Posterior vena cava (tissue), 2 donors: ENCODE results near the gene NOC2L. TPM values are rescaled to one million over a fixed set of nuclear protein-coding genes. Genes with fewer than 3 reads are reported as not detected.
"Not testable (repeated sequence)": the region's sequence is repeated elsewhere in the genome, so short reads cannot be mapped to it uniquely, and the experiment has no call there.

Experiments
- DNase-seq: peaks from one replicate; pipeline ENCODE4 v3.0.0-alpha.2; 2020; ENCODE audit warnings: low spot score
- intact Hi-C, 2 donors: fragments of 100-400 bp; cut with DNase I; formaldehyde crosslinking; loops; one replicate each; pipeline versions ENCODE4 v1.14.1 to v1.14.2; 2022 to 2023
- total RNA-seq, 2 donors: library from RNA; stranded (reverse); fragmentation: NEBNext Ultra II Directional; extraction: Animal tissue kit (Norgen Biotek cat#: 25700); gene quantifications; one replicate each; pipeline ENCODE4 v1.2.1, GENCODE V29; 2021
- donor health status: DM: yes; HTN: yes; CAD: no.
- donor health status: DM: yes; HTN: yes; CAD: no.

NOC2L gene
- total RNA-seq, 2 donors from 2014 or later: 42.8 to 44.5 TPM

DNA sequence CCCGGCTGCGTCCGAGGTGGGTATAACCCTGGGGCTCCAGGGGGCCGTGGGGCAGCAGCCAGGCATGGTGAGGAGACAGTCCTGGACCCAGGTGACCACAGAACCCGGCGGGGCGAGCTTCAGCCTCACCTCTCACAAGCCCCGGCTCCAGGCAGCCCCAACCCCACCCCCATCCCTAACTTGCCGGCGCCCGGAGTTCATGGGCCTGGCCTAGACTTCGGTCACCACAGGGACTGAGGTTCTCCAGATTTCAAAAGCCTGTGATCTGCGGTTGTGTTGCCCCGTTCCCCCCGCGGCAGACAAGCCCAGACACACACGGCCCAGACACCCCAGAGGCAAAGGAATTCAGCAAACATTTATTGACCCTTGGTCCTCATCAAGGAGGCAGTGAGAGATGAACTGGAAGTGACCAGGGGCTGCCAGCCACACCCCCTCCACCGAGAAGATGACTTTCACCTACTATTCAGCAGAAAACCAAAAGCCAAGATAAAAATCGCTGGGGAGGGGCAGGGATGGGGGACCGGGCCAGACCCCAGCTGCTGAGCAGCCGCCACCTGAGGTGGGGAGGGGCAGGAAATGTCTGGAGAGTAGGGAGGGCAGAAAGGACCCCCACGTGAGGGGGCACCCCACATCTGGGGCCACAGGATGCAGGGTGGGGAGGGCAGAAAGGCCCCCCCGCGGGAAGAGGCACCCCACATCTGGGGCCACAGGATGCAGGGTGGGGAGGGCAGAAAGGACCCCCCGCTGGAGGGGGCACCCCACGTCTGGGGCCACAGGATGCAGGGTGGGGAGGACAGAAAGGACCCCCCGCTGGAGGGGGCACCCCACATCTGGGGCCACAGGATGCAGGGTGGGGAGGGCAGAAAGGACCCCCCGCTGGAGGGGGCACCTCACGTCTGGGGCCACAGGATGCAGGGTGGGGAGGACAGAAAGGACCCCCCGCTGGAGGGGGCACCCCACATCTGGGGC is 36.9 kb upstream of the NOC2L start:
- intact Hi-C loops: no loop called here
- no peak for DNase-seq

DNA sequence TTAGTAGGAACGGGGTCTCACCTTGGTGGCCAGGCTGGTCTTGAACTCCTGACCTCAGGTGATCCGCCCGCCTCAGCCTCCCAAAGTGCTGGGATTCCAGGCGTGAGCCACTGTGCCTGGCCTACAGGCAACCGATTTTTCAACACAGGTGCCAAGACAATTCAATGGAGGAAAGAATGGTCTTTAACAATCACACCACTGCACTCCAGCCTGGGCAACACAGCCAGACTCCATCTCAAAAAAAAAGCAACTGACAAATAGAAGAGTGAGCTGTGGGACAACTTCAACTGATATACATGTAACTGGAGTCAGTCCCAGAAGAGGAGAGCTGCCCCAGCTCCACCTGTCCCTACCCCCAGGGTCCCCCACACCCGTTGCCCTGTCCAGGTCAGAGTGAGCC is 35.5 kb upstream of the NOC2L start:
- intact Hi-C loops, DNase-seq: not testable (repeated sequence)

DNA sequence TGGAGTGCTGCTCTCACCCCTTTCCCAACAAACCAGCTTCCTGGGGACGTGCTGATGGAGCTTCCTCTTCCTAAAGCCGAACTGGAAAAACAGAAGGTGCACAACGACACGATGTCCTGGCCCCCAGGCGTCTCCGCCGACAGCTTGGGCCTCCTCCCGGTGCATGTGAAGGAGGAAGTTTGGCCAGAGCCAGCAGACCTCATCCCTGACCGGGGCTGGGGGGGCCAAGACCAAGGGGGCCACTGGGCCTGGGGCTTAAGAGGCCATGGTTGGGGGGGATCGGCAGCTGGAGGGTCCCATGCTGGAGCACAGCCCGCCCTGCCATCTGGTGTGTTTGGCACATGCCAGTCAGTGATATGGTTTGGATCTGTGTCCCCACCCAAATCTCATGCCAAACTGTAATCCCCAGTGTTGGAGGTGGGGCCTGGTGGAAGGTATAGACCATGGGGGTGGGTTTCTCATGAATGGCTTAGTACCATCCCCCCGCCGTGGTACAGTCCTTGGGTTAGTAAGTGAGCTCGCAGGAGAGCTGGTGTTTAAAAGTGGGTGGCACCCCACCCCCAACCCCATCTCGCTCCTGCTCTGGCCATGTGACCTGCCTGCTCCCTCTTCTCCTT is 34.4 kb upstream of the NOC2L start:
- intact Hi-C loops: no loop called here

GRCh38 chr1:992362-992761 is 33.3 kb upstream of the NOC2L start:
- intact Hi-C loops: no loop called here
- DNase-seq: no peak

More for the DNA sequence above, 34.4 kb upstream of the NOC2L start:
- no peak for DNase-seq

DNA sequence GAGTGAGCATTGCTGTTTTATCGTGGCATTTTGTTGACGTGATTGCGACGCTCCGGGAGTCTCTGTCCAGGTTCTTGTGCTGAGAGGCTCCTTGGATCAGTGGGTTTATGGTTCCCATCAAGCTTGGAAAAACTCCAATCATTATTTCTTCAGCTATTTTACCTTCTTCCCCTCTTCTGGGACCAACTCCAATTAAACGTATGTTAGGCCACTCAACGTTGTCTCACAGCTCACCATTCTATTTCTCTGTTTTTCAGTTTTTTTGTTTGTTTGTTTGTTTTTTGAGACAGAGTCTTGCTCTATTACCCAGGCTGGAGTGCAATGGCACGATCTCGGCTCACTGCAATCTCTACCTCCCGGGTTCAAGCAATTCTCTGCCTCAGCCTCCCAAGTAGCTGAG is 32.8 kb upstream of the NOC2L start:
- intact Hi-C loops: no loop called here
- DNase-seq: no peak

- DNase-seq, intact Hi-C loops: not testable (repeated sequence)
Measured at GRCh38 chr1:991275-991674, 32.2 kb upstream of the NOC2L start.

DNA sequence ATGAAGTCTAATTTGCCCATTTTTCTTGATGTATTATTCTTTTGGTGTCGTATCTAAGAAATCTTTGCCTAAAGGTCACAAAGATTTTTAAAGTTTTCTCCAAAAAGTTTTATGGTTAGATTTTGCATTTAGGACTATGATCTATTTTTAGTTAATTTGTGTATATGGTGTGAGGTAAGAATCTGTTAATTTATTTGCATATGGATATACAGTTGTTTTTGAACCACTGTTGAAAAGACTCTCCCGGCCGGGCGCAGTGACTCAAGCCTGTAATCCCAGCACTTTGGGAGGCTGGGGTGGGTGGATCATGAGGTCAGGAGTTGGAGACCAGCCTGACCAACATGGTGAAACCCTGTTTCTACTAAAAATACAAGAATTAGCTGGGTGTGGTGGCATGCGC is 29.0 kb upstream of the NOC2L start:
- DNase-seq, intact Hi-C loops: not testable (repeated sequence)

DNA sequence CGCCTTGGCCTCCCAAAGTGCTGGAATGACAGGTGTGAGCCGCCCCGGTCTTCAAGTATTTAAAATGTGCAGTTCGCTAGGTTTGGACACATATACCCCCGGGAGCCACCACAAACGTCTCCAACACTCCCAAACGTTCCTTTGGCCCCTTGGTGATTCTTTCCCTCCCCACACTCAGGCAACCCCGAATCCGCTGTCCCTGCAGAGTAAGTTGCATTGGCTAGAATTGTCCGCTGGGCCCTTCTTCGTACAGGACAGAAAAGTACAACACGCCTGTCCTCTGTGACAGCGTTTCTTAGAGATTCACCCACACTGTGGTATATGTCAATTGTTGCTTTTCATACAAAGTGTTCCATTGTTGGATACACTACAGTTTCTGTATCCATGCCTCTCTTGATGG is 26.1 kb upstream of the NOC2L start:
- intact Hi-C loops: no loop called here
- no peak for DNase-seq

- no peak for DNase-seq
- intact Hi-C loops: loop anchor here in 1 of 2 donors (5.0 kb wide), 1 partner anchor 78 kb away; no protein-coding TSS in a partner anchor
Measured at GRCh38 chr1:984476-984814, 25.4 kb upstream of the NOC2L start.

DNA sequence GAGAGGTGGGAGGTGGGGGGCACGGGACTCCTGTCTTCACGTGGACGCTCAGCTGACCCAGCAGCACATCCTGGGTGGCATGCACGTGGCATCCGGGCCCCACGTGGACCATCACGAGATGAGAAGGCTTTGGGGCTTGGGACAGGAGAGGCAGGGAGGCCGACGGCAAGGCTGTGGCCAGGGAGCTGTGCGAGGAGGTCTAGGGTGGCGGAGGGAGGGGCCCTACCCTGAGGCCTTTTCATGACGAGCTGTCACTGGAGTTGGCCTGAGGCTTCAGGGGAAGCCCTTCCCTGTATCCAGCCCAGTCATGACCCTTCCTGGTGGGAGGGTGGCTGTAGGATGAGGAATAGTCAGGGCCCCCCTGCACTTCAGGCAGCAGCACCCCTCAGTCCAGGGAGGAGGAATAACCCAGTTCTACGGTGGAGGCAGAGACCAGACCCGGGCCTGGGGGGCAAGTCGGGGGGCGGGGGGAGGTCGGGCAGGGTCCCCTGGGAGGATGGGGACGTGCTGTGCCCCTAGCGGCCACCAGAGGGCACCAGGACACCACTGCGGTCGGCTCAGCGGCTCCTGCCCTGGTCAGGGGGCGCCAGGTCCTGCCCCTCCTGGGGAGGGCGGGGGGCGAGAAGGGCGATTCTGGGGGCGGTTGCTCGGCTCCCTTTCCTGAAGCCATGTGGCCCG is 24.9 kb upstream of the NOC2L start:
- no peak for DNase-seq
- intact Hi-C loops: loop anchor here in 1 of 2 donors (5.0 kb wide), 1 partner anchor 78 kb away; no protein-coding TSS in a partner anchor

- intact Hi-C loops: loop anchor here in 1 of 2 donors (5.0 kb wide), 1 partner anchor 79 kb away; no protein-coding TSS in a partner anchor
- no peak for DNase-seq
Measured at GRCh38 chr1:982765-983436, 23.8 kb upstream of the NOC2L start.

DNA sequence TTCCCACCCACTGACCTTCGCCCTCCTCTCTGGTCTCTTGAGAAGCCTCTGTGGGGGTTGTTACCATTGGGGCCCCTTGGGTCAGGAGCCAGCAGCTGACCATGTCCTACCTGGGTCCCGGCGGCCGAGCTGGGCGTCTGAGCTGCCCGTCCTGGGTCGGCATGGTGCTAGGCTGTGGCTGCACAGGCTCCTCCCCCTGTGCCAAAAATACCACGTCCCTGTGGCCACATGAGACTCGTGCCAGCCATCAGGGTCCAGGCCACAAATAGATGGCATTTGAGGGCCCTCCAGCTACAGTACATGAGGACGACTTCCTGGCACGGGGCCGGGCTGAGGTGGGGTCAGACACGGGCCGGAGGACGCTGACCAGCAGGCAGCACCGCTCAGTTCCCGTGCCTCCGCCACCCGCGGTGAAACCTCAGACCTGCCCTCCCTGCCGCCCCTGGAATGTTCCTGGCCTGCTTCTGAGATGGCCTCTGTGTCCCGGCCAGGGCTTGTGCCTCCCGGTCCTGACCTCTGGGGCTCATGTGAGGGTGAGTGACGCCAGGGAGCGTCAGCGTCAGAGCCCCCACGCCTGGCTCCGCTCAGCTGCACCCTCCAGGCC is 23.0 kb upstream of the NOC2L start, which contains the start of gene PERM1:
Gene PERM1 (minus strand): TSS at position 139 of the 604 bp plus-strand sequence. CDS start 1,064 bp downstream, outside the sequence.
- intact Hi-C loops: loop anchor here in 1 of 2 donors (5.0 kb wide), 1 partner anchor 80 kb away; no protein-coding TSS in a partner anchor
- no peak for DNase-seq

- no peak for DNase-seq
- intact Hi-C loops: loop anchor here in 1 of 2 donors (5.0 kb wide), 1 partner anchor 81 kb away; no protein-coding TSS in a partner anchor
Measured at GRCh38 chr1:981491-981954, 22.5 kb upstream of the NOC2L start.

- intact Hi-C loops: loop anchor here in 1 of 2 donors (5.0 kb wide), 1 partner anchor 82 kb away; no protein-coding TSS in a partner anchor
- DNase-seq: no peak
Measured at GRCh38 chr1:980602-981395, 21.7 kb upstream of the NOC2L start.

GRCh38 chr1:980137-980571 is 21.1 kb upstream of the NOC2L start:
- intact Hi-C loops: loop anchor here in 1 of 2 donors (5.0 kb wide), 1 partner anchor 82 kb away; no protein-coding TSS in a partner anchor
- DNase-seq: no peak

GRCh38 chr1:979744-980072 is 20.7 kb upstream of the NOC2L start:
- intact Hi-C loops: loop anchor here in 1 of 2 donors (5.0 kb wide), 1 partner anchor 83 kb away; no protein-coding TSS in a partner anchor
- DNase-seq: no peak
